ENCODE results near the gene KATNAL1. TPM values are rescaled to one million over a fixed set of nuclear protein-coding genes. Genes with fewer than 3 reads are reported as not detected.

The KATNAL1 gene
- polyA plus RNA-seq, 1 of the 3 experiments (the other 2 are of a cell fraction), result 5.1 TPM

DNA sequence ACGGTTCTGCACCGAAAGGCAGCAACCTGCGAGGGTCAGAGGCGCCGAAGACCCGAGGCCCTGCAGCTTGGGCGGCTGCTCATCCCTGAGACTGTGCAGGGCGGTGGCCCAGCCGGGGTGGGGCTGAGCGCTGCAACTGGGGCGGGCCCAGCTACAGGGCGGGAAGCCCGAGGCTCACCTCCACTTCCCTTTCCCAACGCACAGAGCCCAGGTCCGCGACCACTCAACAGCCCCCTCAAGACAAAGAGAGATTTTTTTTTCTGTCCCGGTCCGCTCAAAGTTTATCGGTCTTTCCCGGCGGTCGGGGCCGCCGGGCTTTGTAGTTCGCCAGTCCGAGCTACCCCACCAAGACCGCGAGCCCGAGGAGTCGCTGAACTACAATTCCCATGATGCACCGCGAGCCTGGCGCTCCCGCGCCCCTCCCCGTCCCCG lies 573 bp downstream of the KATNAL1 start:
- H3K9me3 ChIP-seq, result no peaks in the 10 kb centered on the region
- H3K4me2 ChIP-seq, result peak overlapping the region; percentile 85
- H3K4me1 ChIP-seq (ENCODE audit: control insufficient read depth in 1 of 2, insufficient read depth in 2 of 2, low read depth in 1 of 2, low read length in 1 of 2), result peaks cover 16 to 27% of the 10 kb centered on the region in 2 experiments
- H3K36me3 ChIP-seq (replicated peaks in 1 of 2; ENCODE audit: control insufficient read depth in 1 of 2, insufficient read depth in 2 of 2, low read length in 1 of 2), result no peaks in the 10 kb centered on the region
- DNase-seq, result peak; percentile 93
- peaks cover 51% of the 10 kb centered on the region for H3K79me2 ChIP-seq (ENCODE audit: insufficient read depth)
- WGBS (ENCODE audit: low lambda C conversion rate), result under 1% methylated on average over 26 of the region's 37 CpGs
- H3K9me2 ChIP-seq, result no peaks in the 10 kb centered on the region
- ChIA-PET CTCF (interaction anchor here (1.0 to 2.9 kb wide), 6 partner anchors 8 to 193 kb away, joined by 3 to 22 read pairs (median 3); no protein-coding TSS in a partner anchor), POLR2A (interaction anchor here (0.7 to 1.8 kb wide), 12 partner anchors 21 to 527 kb away, joined by 3 to 10 read pairs (median 4); partner anchors contain the start of gene UBE2L5)
- H3K4me3 ChIP-seq (ENCODE audit: low read depth in 2 of 2, low read length in 1 of 2), result peak overlapping the region; percentile 91 to 99
- H3K27ac ChIP-seq (ENCODE audit: low read depth in 2 of 2, low read length in 1 of 2), result peak overlapping the region; percentile 78 to 94
- H4K20me1 ChIP-seq (ENCODE audit: insufficient read depth), result no peaks in the 10 kb centered on the region; the same call in 1 of the 2 replicates
- no peak for TF ChIP-seq FOXJ3 (CRISPR knock-in tag; IDR thresholded peaks at IDR 0.05)
- TF ChIP-seq POLR2AphosphoS5 (IDR thresholded peaks at IDR 0.05; ENCODE audit: low read depth, low read length), result peak; percentile 48; the same call in 1 of the 2 replicates
- TF ChIP-seq FOXM1 (IDR thresholded peaks at IDR 0.05; ENCODE audit: low read depth), result no peak
- peak; percentile 23; the same call in 1 of the 2 replicates for TF ChIP-seq TAF1 (IDR thresholded peaks at IDR 0.05; ENCODE audit: borderline replicate concordance, low read depth, low read length)
- no peak for TF ChIP-seq CHD2 (IDR thresholded peaks at IDR 0.05; ENCODE audit: low read length, partially characterized antibody)
- TF ChIP-seq NRF1 (IDR thresholded peaks at IDR 0.05; ENCODE audit: low read depth, low read length), result no peak
- TF ChIP-seq RAD21 (IDR thresholded peaks at IDR 0.05; ENCODE audit: low read length), result no peak
- TF ChIP-seq TEAD4 (IDR thresholded peaks at IDR 0.05; ENCODE audit: borderline replicate concordance, insufficient read depth), result no peak
- TF ChIP-seq, protein P1, sequence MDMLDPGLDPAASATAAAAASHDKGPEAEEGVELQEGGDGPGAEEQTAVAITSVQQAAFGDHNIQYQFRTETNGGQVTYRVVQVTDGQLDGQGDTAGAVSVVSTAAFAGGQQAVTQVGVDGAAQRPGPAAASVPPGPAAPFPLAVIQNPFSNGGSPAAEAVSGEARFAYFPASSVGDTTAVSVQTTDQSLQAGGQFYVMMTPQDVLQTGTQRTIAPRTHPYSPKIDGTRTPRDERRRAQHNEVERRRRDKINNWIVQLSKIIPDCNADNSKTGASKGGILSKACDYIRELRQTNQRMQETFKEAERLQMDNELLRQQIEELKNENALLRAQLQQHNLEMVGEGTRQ (IDR thresholded peaks at IDR 0.05; ENCODE audit: borderline replicate concordance, low read depth, low read length), result no peak
- no peak for TF ChIP-seq RFX5 (IDR thresholded peaks at IDR 0.05; ENCODE audit: low read length)
- TF ChIP-seq ELF1 (IDR thresholded peaks at IDR 0.05), result no peak
- no peak for TF ChIP-seq YY1 (IDR thresholded peaks at IDR 0.05; ENCODE audit: low read depth)
- no peak for TF ChIP-seq TCF12 (IDR thresholded peaks at IDR 0.05)
- TF ChIP-seq, protein P2, sequence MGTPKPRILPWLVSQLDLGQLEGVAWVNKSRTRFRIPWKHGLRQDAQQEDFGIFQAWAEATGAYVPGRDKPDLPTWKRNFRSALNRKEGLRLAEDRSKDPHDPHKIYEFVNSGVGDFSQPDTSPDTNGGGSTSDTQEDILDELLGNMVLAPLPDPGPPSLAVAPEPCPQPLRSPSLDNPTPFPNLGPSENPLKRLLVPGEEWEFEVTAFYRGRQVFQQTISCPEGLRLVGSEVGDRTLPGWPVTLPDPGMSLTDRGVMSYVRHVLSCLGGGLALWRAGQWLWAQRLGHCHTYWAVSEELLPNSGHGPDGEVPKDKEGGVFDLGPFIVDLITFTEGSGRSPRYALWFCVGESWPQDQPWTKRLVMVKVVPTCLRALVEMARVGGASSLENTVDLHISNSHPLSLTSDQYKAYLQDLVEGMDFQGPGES (IDR thresholded peaks at IDR 0.05; ENCODE audit: low read depth, low read length), result no peak
- TF ChIP-seq RXRA (IDR thresholded peaks at IDR 0.05; ENCODE audit: borderline replicate concordance, low read depth), result no peak
- TF ChIP-seq SIN3A (IDR thresholded peaks at IDR 0.05; ENCODE audit: borderline replicate concordance, low read depth, low read length), result no peak
- no peaks in the 10 kb centered on the region for H3K27me3 ChIP-seq (ENCODE audit: insufficient read depth)
- peak overlapping the region; percentile 96 for H3K9ac ChIP-seq
- peaks cover 10% of the 10 kb centered on the region for H3F3A ChIP-seq (replicated peaks; ENCODE audit: insufficient read depth)
- peak overlapping the region; percentile 95 for H2AFZ ChIP-seq (ENCODE audit: low read depth)

GRCh38 chr13:30305456-30305970 lies 1.8 kb downstream of the KATNAL1 start:
- Histone ChIP-seq H3K27ac (ENCODE audit: low read depth in 2 of 2, low read length in 1 of 2) (peak overlapping the region in 1 of 2 experiments; percentile 8; a peak in 1 of 4 replicates), H3K4me3 (ENCODE audit: low read depth in 2 of 2, low read length in 1 of 2) (peak overlapping the region; percentile 91 to 99), H2AFZ (ENCODE audit: low read depth) (no peak overlapping the region), H4K20me1 (ENCODE audit: insufficient read depth) (peaks cover 6% of the 10 kb centered on the region), H3F3A (replicated peaks; ENCODE audit: insufficient read depth) (peaks cover 23% of the 10 kb centered on the region), H3K4me1 (ENCODE audit: control insufficient read depth in 1 of 2, insufficient read depth in 2 of 2, low read depth in 1 of 2, low read length in 1 of 2) (peaks cover 16 to 39% of the 10 kb centered on the region in 2 experiments), H3K9me2 (no peaks in the 10 kb centered on the region), H3K27me3 (ENCODE audit: insufficient read depth) (no peaks in the 10 kb centered on the region), H3K36me3 (replicated peaks in 1 of 2; ENCODE audit: control insufficient read depth in 1 of 2, insufficient read depth in 2 of 2, low read length in 1 of 2) (no peaks in the 10 kb centered on the region), H3K79me2 (ENCODE audit: insufficient read depth) (peaks cover 64% of the 10 kb centered on the region), H3K9ac (peak overlapping the region; percentile 96; the same call in 1 of the 2 replicates), H3K4me2 (peak overlapping the region; percentile 85), H3K9me3 (no peaks in the 10 kb centered on the region)
- ChIA-PET CTCF (interaction anchor here (1.7 kb wide), 1 partner anchor 173 kb away, joined by 8 read pairs; no protein-coding TSS in a partner anchor), POLR2A (no interaction called here)
- TF ChIP-seq JUND (IDR thresholded peaks at IDR 0.05) (no peak), FOXJ3 (CRISPR knock-in tag; IDR thresholded peaks at IDR 0.05) (no peak), FOXM1 (IDR thresholded peaks at IDR 0.05; ENCODE audit: low read depth) (no peak), POLR2AphosphoS5 (IDR thresholded peaks at IDR 0.05; ENCODE audit: low read depth, low read length) (no peak), SIN3A (IDR thresholded peaks at IDR 0.05; ENCODE audit: borderline replicate concordance, low read depth, low read length) (no peak), ELF1 (IDR thresholded peaks at IDR 0.05) (no peak), EP300 (IDR thresholded peaks at IDR 0.05; ENCODE audit: borderline replicate concordance in 1 of 2, low read depth in 1 of 2, low read length in 1 of 2) (no peak), GATA2 (CRISPR knock-in tag; IDR thresholded peaks at IDR 0.05) (no peak), TEAD4 (IDR thresholded peaks at IDR 0.05; ENCODE audit: borderline replicate concordance, insufficient read depth) (no peak), TAF1 (IDR thresholded peaks at IDR 0.05; ENCODE audit: borderline replicate concordance, low read depth, low read length) (no peak), SMC3 (IDR thresholded peaks at IDR 0.05; ENCODE audit: low read depth, low read length) (no peak)
- no peak for DNase-seq
- 91% methylated on average over 1 of the region's 1 CpG for WGBS (ENCODE audit: low lambda C conversion rate)
